NCI-H82 (cell line): ENCODE measurements around the gene HHAT.

Experiments used
- DNase-seq: peaks from one replicate; lab custom pipeline; 2025; lab: John Stamatoyannopoulos, UW

Gene HHAT

DNA sequence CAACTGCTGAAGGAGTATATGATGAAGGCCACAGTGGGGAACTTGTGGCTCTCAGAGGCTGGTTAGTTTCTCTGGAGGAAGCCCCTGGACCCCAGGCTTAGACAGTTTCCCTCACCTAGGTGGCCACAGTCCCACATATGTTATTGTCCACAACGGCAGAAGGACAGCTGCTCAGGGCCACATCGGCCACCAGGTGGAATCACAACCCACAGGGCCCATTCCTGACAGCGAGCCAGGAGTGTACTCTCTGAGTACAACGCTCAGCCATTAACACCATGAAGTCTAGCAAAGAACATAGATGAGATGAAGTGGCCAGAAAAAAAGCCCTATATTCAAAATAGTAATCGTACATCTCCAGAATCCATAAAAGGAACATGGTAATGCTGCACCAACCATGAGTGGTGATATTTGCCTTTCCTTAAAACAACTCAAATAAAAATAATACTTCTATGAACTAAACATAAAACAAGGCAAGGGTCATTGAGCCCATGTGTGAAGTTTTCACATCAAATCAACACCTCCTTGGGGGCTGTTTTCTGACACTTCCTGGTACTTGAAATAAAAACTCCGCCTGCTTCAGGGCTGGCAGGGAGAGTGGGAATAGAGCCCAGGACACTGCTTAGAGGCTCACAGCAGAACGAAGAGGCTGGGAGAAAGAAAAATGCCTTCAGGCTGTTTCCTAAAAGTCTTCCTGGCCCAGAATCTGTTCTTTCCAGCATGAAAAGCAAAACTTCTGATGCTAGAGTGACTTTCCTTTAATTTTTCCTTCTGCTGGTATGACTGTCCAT, 383.3 kb downstream of the HHAT start:
- DNase-seq, result peak; percentile 21

DNA sequence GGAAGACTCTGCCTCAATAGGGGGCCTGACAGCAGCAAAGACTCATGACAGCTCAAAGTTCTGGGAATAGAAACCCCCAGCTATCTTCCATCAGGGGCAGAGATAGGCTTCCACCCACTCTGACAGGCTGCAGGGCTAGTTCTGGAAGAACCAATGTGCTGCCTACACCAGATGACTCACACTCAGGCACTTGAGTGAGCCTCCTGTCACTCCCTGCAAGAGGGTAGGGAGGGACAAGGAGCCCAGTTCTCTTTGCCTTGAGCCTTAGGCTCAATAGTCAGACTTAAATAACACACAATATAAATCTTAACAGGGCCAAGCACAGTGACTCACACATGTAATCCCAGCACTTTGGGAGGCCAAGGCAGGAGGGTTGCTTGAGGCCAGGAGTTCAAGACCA, 386.4 kb downstream of the HHAT start:
- no peak for DNase-seq

DNA sequence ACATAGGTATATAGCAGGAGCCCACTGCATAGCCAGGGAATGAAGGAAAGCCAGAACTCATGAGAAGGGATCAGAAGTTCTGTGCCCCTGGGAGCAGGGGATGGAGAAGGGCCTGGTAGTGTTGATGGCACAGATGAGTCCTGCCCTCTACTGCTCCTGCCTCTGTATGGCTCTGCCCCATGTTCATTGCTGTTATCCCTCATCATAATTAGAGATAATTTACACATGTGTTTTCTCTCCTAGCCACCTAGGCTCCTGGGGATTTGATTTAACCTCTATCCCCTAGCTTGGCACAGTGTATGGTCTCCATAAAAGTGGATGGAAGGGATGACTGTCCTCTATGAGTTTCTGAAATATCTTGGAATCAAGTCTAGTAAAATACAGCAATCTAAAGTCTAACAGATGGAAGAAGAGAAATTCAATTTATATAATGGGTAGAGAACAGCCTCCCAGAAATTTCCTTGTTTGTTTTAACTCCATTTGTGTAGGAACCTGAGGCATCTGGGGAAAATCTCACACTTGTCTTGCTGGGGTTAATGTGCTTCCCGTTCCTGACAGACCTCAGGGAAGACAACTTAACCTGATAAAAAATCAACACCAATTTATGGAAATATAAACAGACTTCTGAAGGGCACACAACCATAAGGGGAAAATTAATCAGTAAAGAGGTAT, 393.8 kb downstream of the HHAT start:
- DNase-seq, result no peak

DNA sequence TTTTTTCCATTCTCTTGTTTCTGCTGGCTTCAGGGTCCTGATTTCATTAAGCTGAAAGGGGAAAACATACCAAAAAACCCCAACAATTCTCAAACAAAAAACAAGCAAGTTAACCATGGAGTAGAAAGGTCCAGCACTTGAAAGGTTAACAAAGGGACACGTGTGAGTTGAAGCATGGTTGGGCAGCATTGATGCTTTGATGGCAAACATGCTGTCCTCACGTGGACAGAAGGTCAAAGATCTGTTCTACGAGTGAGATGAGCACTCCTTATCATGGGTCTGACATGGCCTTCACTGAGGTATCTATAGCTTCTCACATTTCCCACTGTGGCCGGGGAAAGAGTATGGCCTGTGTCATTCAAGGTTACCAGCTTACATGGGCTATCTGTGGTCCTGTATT, 394.9 kb downstream of the HHAT start:
- DNase-seq, result no peak

DNA sequence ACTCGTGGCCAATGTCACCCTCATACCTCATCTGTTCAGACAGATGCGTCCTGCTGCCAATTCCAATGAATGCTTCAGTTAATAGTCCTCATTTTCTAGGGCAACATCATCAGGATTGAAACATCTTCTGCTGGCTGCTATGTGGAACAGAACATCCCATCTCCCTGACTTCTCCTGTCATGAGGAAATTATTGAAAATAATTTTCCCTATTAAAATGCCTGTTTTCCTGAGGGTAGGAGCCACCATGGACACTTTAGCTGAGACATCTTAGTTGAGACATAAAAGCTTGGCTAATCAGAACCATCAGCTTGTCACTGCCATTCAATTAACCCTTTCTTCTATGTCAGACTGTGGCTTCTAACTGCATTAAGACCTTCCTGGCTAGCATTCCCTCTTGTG, 396.1 kb downstream of the HHAT start:
- no peak for DNase-seq
